Femur (tissue), 1 donor: ENCODE data around the gene IRF5.
A peak's percentile ranks its signal among the peaks of the same experiment; 100 is the strongest.

Experiments
- DNase-seq: peaks from one replicate; pipeline ENCODE4 v3.0.0-alpha.2; 2017

The IRF5 gene

DNA sequence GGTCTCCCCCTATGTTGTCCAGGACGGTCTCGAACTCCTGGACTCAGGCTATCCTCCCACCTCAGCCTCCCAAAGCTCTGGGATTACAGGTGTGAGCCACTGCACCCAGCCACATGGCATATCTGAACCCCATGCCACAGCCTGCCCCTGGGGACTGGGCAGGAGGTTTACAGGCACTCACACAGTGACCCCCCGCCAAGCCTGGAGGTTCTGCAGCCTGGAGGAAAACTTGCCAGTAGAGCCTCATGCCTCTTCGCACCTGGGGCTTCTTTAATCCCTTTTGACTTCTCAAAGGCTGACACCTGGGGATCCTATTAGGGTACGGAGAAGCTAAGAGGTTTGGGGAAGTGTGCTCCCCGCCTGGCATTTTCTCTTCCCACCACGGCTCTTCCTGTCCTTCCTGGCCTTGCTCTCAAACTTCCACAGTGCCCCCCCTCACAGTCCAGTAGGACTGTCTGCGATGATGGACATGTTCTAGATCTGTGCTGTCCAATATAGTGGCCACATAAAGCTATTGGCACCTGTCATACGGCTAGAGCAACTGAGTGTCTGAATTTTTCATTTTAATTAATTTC lies 15.8 kb upstream of the IRF5 start:
- no peak for DNase-seq

DNA sequence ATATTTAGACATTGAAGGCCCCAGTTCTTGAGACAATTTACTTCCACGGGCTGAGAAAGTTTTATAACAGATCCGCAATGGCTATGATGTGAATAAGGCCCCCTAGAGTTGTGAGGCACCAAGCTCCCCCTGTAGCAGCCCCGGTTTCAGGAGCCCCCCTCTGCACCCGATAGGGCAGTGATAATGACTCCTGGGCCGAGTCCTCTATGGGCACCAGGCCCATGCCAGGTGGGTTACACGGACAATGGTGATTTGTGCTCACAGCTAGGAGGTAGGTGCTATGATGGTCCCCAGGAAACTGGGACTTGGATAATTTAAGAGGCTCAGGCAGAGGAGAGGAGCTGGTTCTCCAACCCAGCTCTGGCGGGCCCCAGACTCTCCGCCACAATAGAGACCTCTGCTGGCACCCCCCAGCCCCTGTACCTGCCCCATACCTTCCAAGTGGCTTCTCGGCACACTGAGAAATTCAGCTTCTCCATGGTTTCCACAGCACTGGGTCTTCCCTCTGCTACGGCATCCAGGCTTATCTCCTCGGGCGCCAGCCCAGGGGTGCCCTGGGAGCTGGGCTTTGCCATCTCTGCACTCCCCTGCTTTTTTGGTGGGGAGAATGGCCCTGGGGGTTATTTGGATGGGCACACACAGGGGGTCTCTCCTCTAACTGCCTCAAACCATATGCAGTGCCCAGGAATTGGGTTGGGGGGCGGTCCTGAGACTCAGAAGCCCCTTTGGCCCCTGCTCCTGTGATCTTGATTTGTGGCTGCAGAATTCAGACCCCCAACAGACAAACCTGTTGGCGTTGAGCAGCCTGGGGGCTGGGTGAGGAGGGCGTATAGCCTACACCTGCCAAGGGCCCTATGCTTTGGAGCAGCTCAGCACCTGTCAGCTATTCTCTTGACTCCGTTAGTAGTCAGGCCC lies 15.0 kb upstream of the IRF5 start:
- no peak for DNase-seq

DNA sequence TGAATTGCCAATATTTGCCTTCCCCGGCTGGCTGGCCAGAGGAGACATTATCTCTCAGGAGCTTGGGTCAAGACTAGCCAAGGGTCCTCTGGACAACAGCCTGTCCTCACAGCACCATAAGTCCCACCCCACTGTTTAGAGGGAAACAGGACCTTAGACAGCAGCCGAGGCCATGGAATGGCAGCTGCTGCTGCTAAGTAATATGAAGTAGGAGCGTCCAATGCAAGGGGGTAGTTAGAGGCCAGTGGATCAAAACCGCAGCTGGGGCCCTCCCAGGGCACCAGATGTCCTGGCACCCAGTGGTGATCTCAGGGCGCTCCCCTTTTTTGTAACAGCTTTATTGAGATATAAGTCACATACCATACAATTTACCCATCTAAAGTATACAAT lies 14.3 kb upstream of the IRF5 start:
- peak; percentile 17 for DNase-seq

DNA sequence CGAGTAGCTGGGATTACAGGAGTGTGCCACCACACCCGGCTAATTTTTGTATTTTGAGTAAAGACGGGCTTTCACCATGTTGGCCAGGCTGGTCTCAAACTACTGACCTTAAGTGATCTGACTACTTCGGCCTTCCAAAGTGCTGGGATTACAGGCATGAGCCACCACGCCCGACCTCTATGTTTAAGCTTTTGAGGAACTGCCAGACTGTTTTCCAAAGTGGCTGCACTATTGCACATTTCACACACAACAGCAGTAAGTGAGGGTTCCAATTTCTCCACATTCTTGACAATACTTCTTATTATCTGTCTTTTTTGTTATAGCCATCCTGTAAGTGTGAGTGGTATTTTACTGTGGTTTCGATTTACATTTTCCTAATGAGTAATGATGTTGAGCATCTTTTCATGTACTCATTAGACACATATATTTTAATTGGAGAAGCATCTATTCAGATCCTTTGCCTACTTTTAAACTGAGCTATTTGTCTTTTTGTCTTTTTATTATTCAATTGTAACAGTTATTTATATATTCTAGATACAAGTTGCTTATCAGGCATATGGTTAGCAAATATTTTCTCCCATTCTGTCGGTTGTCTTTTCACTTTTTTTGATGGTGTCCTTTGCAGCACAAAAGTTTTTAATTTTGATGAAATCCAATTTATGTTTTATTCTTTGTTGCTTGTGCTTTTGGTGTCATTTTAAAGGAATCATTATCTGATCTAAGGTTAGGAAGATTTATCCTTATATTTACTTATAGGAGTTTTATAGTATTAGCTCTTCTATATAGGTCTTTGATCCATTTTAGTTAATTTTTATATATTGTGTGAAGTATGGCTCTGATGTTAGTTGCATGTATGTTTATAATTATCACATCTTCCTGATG lies 12.8 kb upstream of the IRF5 start:
- no peak for DNase-seq

DNA sequence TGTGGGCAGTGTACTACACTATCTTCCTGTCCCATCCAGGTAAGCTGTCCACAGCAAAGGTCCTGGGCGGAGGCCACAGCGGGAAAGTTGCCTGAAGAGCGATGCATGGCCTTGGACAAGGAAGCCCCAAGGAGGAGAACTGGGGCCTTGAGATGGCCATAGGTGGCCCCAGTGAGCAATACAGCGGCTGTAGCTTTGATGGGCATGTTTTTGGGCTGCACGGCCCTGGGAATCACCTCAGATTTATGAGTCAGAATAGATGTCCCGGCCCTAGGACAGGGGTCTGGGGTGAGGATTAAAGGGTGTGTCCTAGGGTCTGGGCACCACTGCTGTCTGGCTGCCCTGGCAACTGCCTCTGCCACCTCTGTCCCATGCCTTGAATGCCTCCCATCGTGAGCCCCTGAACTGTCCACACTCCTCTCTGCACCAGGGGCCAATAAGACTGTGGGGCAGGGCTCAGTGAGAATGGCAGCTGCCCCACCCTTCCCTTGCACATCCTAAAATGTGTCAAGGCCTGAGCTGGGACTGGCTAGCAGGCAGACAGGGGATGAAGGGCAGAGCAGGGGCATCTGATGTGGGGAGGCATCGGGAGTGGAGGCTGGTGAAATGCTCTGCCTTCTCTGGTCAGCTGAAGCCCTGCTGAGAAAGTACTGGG lies 9.4 kb upstream of the IRF5 start:
- DNase-seq: no peak

DNA sequence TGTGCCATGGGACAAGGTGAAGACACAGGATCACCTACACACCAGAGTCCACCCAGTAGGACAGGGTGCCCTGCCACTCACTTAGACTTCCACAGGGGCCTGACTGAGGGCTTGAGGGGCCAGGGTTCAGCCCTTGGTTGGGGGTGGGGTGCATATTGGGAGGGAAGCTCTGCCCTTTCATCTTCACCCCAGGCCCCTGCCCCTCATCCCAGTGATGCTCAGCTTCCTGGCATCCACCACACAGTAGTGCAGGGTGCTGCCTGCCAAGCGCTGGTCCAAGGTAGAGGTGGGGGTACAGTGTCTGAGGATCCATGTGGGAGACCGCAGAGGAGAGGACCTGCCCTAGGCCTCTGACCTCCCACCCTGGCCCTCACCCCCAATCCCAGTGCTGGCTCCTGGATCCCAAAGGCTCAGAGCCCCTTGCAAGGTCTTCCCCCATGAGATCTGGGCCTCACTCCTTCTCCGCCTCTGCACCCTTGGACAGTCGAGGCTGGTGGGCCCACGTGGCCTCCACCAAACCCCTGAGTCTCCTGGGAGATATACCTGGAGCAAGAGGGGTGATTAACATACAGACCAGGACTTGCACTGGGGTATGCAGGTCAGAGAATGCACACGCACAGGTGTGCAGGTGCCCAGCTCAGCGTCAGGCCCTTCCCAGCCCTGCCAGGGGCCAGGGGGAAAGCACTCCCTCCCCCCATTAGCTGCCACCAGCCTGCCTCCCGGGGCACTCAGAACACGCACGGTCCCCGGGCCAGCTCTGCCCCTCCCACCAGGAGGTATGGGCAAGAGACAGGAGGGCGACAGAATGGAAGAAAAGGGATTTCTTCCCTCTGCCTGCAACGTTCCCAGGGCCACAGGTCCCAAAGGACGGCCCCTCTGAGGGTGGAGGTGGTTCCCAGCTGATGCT lies 8.6 kb upstream of the IRF5 start:
- no peak for DNase-seq

DNA sequence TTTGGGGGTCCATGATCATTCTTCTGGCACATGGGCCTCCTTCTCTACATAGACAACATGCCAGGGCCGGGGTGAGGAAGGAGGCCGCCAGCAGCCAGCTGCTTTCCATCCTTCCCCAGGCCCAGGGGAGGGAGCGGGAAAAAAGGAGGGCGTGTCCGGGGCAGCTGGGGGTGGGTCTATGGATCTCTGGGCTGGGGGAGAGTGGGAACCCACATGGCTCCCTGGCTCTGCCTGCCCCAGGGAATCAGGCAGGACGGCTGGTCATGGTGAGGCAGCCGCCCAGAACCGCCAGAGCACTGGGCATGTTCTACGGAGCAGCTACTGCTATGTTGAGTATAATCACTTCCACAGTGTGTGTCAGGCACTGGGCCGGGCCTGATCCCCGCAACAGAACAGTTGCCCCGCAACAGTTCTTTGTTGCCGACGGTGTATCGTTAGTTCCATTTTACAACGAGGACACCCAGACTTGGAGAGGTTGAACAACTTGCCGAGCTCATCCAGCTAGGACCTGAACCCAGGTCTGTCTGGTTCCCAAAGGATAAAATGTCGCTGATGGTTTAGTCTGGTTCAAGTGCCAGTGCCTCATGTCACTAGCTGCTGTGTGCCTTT lies 6.4 kb upstream of the IRF5 start:
- no peak for DNase-seq

DNA sequence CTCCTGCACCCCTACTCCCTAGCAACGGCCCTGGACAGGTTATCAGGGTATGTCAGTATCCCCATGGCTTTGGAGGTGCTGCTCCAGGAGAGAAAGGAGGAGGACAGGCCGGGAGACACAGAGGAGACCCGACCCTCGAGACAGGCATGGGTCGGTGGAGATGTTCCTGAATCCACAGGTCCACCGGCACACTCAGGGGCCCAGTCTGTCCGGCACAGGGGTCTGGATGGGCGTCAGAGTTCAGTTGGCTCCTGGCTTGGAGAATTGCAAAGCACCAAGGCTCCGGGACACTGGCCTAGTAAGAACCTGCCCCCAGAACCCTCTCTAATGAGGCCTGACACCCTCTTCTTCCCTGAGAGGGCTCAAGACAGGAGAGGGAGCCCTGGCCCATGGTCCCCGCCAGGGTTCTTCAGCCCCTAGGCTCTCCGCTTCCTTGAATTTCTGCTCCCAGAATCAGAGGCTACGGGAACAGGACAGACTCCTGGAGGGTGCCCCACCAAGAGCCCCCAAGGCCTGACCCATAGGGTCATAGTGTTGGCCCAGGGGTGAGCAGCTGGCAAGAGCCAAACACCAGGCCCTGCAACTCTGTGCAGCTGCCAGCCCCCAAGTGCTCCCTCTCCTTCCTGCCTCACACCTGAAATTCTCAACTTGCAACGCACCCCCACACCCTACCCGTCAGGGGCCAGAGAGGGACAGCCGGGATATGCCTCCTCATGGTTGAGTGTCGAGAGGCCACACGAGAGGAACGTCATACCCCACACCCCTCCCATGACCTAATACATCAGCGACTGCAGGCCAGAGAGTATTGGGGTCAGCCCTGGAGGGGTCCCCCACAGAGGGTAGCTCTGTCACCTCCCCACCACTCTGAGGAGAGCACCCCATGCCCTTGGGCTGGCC lies 5.5 kb upstream of the IRF5 start:
- no peak for DNase-seq

DNA sequence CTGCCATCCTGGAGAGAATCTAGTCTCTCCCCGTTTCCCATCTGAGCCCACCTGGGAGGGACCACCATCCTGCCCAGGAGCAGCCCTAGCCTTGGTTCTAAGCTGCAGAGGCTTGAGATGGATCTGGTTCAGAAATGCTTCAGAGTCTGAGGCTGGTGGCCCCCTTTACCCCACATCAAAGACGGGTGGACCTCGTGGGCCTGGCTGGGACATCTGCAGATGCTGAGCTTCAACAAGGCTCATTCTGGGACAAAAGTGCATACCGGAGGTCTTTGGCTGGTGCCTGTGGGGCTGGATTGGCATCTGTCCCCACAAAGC lies 4.9 kb upstream of the IRF5 start:
- peak; percentile 10 for DNase-seq

DNA sequence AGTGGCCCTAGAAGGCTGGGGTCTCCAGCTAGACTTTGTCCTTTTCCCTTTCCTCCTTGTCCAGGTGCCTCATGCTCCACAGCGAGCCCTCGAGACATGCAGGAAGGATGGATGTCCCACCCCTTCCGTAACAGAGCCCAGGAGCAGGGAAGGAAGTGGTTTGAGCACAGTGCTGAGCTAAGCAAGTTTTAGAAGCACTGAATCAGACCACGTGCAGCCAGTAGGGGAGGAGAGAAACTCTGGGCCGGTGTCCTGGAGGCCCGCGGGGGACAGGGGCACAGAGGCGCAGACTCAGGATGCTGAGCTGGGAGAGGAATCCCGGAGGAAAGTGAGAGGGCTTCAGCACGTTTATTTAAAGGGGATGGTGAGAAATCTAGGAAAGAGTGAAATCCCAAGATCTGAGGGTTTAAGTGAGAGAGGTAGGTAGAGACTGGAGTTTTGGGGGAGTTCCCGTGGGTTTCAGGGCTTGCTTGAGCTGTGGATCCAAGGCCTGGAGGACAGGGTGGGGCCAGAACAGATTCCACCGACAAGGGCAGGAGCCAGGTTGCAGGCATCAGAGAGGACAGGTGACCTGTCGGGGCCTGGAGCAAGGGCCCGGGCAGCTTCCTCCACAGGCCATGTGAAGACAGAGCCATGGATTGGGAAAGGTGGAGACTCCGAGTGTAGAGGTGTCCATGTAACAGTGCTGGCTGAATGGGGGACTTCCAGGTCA lies 4.4 kb upstream of the IRF5 start:
- peak; percentile 50 for DNase-seq

DNA sequence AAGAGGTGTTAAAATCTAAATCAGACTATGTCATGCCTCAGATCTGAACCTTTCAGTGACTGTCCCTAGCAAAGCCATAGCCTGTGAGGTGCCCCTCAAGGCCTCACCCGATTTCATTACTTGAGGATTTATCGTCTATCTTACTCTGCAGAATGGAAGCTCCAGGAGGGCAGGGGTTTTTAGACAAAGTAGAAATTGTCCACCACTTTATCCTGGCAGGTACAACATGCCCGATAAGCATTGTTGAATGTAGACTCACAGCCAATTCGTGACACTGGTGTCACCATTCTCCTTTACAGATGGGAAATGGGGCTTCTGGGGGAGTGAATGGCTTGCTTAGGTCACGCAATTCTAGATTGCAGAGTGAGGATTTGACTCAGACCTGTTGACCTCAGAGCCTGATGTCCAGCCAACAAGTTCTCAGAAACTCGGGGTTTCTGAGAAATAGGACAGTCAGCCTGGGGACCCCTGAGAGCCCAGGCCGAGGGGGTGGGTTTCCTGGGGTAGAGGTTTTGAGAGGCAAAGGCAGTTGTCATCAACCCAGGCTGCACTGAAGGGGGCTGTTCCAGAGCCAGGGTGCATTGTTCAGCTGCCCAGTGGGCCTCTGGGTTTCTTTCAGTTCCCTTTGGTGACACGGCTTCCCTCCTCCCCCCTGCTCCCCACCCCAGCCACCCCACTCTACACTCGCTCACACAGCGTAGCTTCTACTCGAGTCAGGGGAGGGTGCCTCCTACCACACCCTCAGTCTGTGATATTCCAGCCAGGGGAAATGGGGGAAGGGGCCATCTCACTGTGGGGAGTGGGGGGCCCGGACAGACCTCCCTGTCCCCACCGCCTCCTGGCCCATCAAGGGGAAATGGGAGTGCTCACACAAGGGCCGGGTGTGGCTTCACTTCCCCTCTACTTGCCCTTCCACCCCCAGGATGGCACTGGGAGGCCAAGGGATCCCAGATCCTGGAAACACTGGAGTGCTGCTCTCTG lies 3.1 kb upstream of the IRF5 start:
- DNase-seq: no peak

DNA sequence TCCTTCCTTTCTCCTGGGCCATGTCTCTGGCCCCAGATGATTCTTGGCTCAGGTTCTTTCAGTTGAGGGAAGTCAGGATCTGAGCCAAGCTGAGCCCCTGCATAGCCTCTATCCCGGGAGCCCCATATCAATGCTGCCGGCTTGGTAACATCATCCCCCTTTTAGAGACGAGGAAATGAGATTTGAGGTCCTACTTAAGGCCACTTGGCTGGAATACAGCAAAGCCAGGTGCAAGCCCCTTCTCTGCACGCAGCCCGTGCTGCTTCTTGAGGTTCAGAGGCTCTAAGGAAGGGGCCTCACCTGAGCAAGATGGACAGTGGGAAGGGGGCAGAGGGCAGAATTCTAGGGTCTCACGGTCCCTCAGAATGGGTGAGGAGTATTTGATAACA lies 2.4 kb upstream of the IRF5 start:
- DNase-seq: no peak

DNA sequence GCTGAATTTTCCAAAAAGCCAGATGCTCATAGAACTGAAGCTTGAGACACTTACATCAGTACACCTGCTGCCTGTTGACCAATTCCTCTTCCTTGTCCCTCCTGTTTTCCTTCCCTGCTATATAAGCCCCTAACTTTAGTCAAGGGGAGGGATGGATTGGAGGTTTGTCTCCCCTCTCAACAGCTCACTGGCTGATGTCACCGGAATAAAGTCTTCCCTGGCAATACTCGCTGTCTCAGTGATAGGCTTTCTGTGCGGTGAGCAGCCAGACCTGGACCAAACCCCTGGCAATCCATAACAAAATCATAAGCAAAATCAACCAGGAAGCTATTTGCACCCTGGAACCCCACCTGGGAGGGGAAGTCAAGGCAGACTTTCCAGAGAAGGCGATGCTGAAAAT lies 929 bp upstream of the IRF5 start:
- no peak for DNase-seq

DNA sequence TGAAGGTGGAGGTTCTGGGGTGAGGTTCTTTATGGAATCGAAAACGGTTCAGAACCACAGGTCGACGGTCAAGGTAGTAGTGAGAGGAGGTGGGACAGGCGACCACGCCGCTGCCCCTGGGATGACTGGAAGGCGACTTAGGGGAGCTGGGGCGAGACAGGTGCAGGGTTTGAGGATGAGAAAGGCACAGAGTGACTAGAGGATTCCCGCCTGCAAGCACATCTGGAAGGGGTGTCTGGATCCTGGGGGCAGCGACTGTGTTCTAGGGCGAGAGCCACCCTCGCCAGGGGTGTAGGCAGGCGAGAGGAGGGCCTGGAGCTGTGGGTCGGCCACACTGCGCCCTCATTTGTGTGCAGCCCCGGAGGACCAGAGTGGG lies 468 bp upstream of the IRF5 start:
- no peak for DNase-seq

DNA sequence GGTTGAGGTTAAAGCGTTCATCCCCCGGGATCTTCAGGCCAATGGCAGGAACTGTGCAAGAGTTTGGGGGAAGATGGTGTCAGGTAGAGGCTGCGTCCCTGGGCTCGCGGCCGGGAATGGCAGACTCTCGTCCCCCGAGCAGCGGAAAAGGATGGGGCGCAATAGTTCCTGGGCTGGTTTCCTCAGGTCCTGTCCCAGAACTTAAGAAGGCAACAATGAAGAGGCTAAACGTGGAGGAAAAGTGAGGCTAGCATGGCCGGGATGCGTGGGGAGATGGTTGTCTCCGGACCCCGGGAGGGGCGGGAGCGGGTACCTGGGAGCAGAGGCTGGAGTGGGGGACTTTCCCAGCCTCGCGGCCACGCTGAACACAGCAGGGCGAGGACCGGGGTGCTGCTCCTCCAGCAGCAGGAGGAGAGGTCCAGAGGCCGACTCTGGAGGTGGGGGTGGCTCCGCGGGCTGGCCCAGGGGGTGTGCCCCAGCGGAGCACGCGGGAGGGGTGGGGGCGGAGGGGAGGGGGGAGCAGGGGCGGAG lies 882 bp downstream of the IRF5 start:
- DNase-seq: no peak

DNA sequence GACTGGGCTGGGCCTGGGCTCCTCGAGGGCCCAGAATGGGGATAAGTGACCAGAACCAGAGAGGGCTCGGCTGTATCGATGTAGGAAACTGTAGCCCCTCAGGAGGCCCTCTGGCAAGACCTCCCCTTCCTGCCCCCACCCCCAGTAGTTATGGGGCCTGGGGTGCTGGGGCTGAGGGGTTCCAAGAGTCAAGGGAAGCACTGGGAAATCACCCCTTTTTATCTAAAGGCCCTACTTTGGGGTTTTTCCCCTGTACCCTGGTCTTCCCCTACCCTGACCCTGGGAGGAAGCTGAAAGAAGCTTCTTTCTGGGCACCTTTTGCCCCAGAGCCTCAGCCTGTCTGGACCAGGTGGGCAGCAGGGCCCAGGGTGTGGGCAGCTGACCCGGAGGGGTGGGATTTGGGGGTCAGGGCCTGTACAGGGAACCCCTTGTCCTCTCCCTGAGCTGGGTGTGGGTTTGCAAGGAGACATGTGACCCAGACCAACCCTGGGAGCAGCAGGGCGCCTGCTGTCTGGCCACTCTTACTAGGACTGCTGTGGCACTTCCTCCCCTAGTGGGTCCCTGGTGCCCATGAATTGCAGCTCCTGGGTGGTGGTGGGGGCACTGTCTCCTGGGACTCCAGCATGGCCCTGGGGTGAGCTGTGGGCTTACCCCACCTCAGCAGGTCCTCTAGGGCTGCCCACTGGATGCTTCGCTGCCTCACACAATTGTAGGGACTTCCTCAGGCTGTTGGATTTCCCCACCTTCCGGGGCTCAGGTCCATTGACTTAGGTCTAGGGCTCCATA lies 1.5 kb downstream of the IRF5 start:
- DNase-seq: no peak

DNA sequence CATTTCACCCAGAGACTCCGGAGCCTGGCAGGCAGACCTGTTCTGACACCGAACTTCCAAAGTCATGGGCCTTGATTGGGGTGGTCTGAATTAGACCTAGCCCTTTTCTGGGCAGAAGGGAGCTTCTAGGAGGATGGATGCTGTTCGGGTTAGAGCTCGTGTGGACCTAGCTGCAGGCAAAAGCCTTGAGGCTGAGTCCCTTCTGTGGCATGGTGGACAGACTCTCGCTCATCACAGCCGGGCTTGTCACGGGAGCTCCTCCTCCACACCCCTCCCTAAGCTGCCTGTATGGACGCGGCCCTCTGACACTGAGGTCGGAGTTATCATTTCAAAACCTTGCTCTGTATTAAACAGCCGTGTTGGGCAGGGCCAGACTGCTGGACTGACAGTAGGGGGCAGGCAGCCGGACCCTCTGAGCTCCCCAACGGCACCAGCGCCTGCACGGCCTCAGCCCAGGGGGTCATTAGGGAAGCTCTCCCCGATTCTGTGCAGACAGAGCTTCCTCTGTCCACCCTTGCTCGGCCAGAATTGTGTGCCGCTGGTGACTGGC lies 2.2 kb downstream of the IRF5 start:
- no peak for DNase-seq
